ENCODE results near the gene MCF2L2. TPM values are rescaled to one million over a fixed set of nuclear protein-coding genes. Genes with fewer than 3 reads are reported as not detected.

The MCF2L2 gene
- total RNA-seq, 1 experiment from 2014 or later = 3.9 TPM

DNA sequence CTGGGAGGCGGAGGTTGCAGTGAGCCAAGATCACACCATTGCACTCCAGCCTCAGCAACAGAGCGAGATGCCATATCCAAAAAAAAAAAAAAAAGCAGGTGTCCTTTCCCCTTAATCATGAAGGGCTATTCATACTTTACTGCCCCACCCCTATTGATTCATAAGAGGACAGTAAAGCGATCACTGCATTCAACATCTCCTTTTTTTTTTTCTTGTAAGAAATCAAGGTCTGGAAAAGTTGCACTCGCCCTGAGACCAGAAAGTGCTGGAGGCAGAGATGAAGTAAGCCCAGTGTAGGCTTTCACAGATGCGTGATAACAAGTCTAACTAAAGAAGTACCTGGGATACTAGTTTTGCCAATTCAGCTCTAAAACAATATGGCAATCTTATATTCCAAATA lies 151.2 kb downstream of the MCF2L2 start:
- Mint-ChIP-seq H3K9me3 (ENCODE audit: unreplicated experiment) (no peaks in the 10 kb centered on the region), H3K27me3 (ENCODE audit: insufficient read depth, unreplicated experiment) (no peaks in the 10 kb centered on the region), H3K36me3 (ENCODE audit: insufficient read depth, unreplicated experiment) (no peaks in the 10 kb centered on the region), H3K27ac (ENCODE audit: unreplicated experiment) (no peak overlapping the region), H3K4me1 (ENCODE audit: low read depth, unreplicated experiment) (no peaks in the 10 kb centered on the region), H3K4me3 (ENCODE audit: unreplicated experiment) (no peak overlapping the region)
- intact Hi-C loops (cut with micrococcal nuclease; ENCODE audit: unreplicated experiment) = no loop called here
- POLR2A ChIA-PET = no interaction called here
- DNase-seq = no peak
- no peaks in the 10 kb centered on the region for H3K27me3 ChIP-seq (replicated peaks; ENCODE audit: control insufficient read depth, insufficient read depth, low read length)
- BruUV-seq (replicated peaks) = no TSS peak
- no peaks in the 10 kb centered on the region for H3K4me1 ChIP-seq
- H3K9me3 ChIP-seq = no peaks in the 10 kb centered on the region
- no peak overlapping the region for H3K4me3 ChIP-seq (ENCODE audit: low read depth, low read length)
- no peaks in the 10 kb centered on the region for H3K36me3 ChIP-seq (ENCODE audit: control insufficient read depth, insufficient read depth, low read length)
- TF ChIP-seq, protein P1, sequence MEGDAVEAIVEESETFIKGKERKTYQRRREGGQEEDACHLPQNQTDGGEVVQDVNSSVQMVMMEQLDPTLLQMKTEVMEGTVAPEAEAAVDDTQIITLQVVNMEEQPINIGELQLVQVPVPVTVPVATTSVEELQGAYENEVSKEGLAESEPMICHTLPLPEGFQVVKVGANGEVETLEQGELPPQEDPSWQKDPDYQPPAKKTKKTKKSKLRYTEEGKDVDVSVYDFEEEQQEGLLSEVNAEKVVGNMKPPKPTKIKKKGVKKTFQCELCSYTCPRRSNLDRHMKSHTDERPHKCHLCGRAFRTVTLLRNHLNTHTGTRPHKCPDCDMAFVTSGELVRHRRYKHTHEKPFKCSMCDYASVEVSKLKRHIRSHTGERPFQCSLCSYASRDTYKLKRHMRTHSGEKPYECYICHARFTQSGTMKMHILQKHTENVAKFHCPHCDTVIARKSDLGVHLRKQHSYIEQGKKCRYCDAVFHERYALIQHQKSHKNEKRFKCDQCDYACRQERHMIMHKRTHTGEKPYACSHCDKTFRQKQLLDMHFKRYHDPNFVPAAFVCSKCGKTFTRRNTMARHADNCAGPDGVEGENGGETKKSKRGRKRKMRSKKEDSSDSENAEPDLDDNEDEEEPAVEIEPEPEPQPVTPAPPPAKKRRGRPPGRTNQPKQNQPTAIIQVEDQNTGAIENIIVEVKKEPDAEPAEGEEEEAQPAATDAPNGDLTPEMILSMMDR (IDR thresholded peaks at IDR 0.05; ENCODE audit: insufficient read depth in 1 of 2, low read depth in 1 of 2, low read length in 1 of 2, severe bottlenecking in 1 of 2, unreplicated experiment in 1 of 2) = no peak
- CTCF ChIA-PET = no interaction called here

DNA sequence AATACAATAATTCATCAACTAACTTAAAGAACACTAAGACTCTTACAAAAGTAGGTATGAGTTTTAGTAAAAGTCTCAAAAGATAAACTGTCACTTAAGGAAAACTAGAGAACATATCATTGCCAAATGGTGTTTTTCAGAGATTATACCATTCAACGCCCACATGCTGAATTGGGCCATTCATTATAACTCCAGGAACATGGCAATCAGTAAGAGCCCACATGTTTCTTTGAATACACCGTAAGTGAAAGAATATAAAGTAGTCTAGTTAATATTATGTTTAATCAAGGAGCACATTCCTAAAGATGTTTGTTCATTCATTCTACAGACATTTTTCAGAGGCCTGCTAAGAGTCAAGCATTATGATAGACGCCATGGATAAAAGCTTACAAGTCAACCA lies 152.5 kb downstream of the MCF2L2 start:
- H3K4me1 ChIP-seq = no peaks in the 10 kb centered on the region
- BruUV-seq (replicated peaks) = no TSS peak
- intact Hi-C loops (cut with micrococcal nuclease; ENCODE audit: unreplicated experiment) = no loop called here
- Mint-ChIP-seq H3K27me3 (ENCODE audit: insufficient read depth, unreplicated experiment) (no peaks in the 10 kb centered on the region), H3K9me3 (ENCODE audit: unreplicated experiment) (no peaks in the 10 kb centered on the region), H3K36me3 (ENCODE audit: insufficient read depth, unreplicated experiment) (no peaks in the 10 kb centered on the region), H3K4me1 (ENCODE audit: low read depth, unreplicated experiment) (no peaks in the 10 kb centered on the region), H3K27ac (ENCODE audit: unreplicated experiment) (no peak overlapping the region), H3K4me3 (ENCODE audit: unreplicated experiment) (no peak overlapping the region)
- H3K4me3 ChIP-seq (ENCODE audit: low read depth, low read length) = no peak overlapping the region
- ChIA-PET POLR2A (no interaction called here), CTCF (no interaction called here)
- H3K36me3 ChIP-seq (ENCODE audit: control insufficient read depth, insufficient read depth, low read length) = no peaks in the 10 kb centered on the region
- TF ChIP-seq, protein P1 (IDR thresholded peaks at IDR 0.05; ENCODE audit: insufficient read depth in 1 of 2, low read depth in 1 of 2, low read length in 1 of 2, severe bottlenecking in 1 of 2, unreplicated experiment in 1 of 2) = no peak
- no peaks in the 10 kb centered on the region for H3K27me3 ChIP-seq (replicated peaks; ENCODE audit: control insufficient read depth, insufficient read depth, low read length)
- DNase-seq = no peak
- no peaks in the 10 kb centered on the region for H3K9me3 ChIP-seq

DNA sequence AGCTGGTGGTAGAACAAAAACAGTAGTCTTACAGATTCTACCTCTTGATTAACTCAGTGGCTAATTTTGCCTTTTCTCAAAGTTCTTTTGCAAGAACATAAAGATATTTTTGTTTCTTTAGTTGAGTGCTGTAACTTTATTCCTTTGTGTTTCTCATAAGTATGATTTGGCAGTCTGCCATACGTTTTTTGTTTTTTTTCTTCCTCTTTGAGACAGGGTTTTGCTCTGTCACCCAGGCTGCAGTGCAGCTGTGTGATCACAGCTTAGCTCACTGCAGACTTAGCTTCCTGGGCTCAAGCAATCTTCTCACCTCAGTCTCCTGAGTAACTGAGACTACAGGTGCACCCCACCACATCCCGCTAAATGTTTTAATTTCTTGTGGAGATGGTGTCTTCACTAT lies 153.0 kb downstream of the MCF2L2 start:
- Histone ChIP-seq H3K4me1 (no peaks in the 10 kb centered on the region), H3K36me3 (ENCODE audit: control insufficient read depth, insufficient read depth, low read length) (no peaks in the 10 kb centered on the region), H3K4me3 (ENCODE audit: low read depth, low read length) (no peak overlapping the region), H3K9me3 (no peaks in the 10 kb centered on the region), H3K27me3 (replicated peaks; ENCODE audit: control insufficient read depth, insufficient read depth, low read length) (no peaks in the 10 kb centered on the region)
- H3K36me3 Mint-ChIP-seq (ENCODE audit: insufficient read depth, unreplicated experiment) = no peaks in the 10 kb centered on the region
- H3K27me3 Mint-ChIP-seq (ENCODE audit: insufficient read depth, unreplicated experiment) = no peaks in the 10 kb centered on the region
- H3K4me3 Mint-ChIP-seq (ENCODE audit: unreplicated experiment) = no peak overlapping the region
- H3K9me3 Mint-ChIP-seq (ENCODE audit: unreplicated experiment) = no peaks in the 10 kb centered on the region
- H3K27ac Mint-ChIP-seq (ENCODE audit: unreplicated experiment) = no peak overlapping the region
- no peak for DNase-seq
- no TSS peak for BruUV-seq (replicated peaks)
- ChIA-PET CTCF (no interaction called here), POLR2A (no interaction called here)
- no peaks in the 10 kb centered on the region for H3K4me1 Mint-ChIP-seq (ENCODE audit: low read depth, unreplicated experiment)
- intact Hi-C loops (cut with micrococcal nuclease; ENCODE audit: unreplicated experiment) = no loop called here
- TF ChIP-seq, protein P1 (IDR thresholded peaks at IDR 0.05; ENCODE audit: insufficient read depth in 1 of 2, low read depth in 1 of 2, low read length in 1 of 2, severe bottlenecking in 1 of 2, unreplicated experiment in 1 of 2) = no peak

Measured in Caco-2 (cell line).